HepG2 (cell line): Measurements from ENCODE around the gene CLDN3. TPM values are rescaled to one million over a fixed set of nuclear protein-coding genes. Genes with fewer than 3 reads are reported as not detected.

ENCODE experiments used
- ARID3A ChIP-seq: IDR thresholded peaks from 2 replicates; pipeline ENCODE4 v1.6.1; 2012; ENCODE audit warnings: low read depth, low read length, improper control_type of control experiment
- ARID4A ChIP-seq: sonication (generic); formaldehyde crosslinking; IDR thresholded peaks from 2 replicates; pipeline ENCODE4 v1.5.0; 2020; ENCODE audit warnings: mild to moderate bottlenecking, missing genetic modification reagents, borderline replicate concordance
- ASH2L ChIP-seq: fragments of 300-600, 200-600 bp; sonication (generic); IDR thresholded peaks from 2 replicates; pipeline ENCODE4 v1.7.0; 2017; ENCODE audit warnings: low read depth, mild to moderate bottlenecking, moderate library complexity, mixed read lengths, low read length; ENCODE audit not compliant: insufficient read length
- CBX1 ChIP-seq: IDR thresholded peaks from one replicate; pipeline ENCODE4 v1.6.1; 2016; ENCODE audit warnings: antibody characterized with exemption, low read depth
- E2F2 ChIP-seq: sonication (generic); formaldehyde crosslinking; IDR thresholded peaks from 2 replicates; pipeline ENCODE4 v1.4.0; 2020; ENCODE audit warnings: missing genetic modification reagents, borderline replicate concordance
- FOXJ3 ChIP-seq: sonication (generic); formaldehyde crosslinking; IDR thresholded peaks from 2 replicates; pipeline ENCODE4 v1.4.0; 2020; ENCODE audit warnings: missing genetic modification reagents, mild to moderate bottlenecking, borderline replicate concordance
- KDM1A ChIP-seq: IDR thresholded peaks from 2 replicates; pipeline ENCODE4 v1.6.1; 2016; ENCODE audit warnings: missing compliant biosample characterization
- ZFP90 ChIP-seq: sonication (generic); formaldehyde crosslinking; IDR thresholded peaks from 2 replicates; pipeline ENCODE4 v1.8.0; 2022; ENCODE audit warnings: missing genetic modification reagents, mild to moderate bottlenecking, inconsistent platforms, borderline replicate concordance
- ZNF205 ChIP-seq: IDR thresholded peaks from 2 replicates; pipeline ENCODE4 v1.6.1; 2018; ENCODE audit warnings: missing biosample characterization, missing genetic modification reagents
- ZNF598 ChIP-seq: sonication (generic); formaldehyde crosslinking; IDR thresholded peaks from 2 replicates; pipeline ENCODE4 v1.5.1; 2020; ENCODE audit warnings: mild to moderate bottlenecking, missing genetic modification reagents, borderline replicate concordance
- ZNF609 ChIP-seq: sonication (generic); formaldehyde crosslinking; IDR thresholded peaks from 2 replicates; pipeline ENCODE4 v1.4.0; 2020; ENCODE audit warnings: mild to moderate bottlenecking, missing genetic modification reagents, borderline replicate concordance
- ZNF749 ChIP-seq: sonication (generic); formaldehyde crosslinking; IDR thresholded peaks from 2 replicates; pipeline ENCODE4 v1.8.0; 2022; ENCODE audit warnings: mild to moderate bottlenecking, missing genetic modification reagents, moderate library complexity, borderline replicate concordance
- ZNF883 ChIP-seq: sonication (generic); formaldehyde crosslinking; IDR thresholded peaks from 2 replicates; pipeline ENCODE4 v1.5.1; 2020; ENCODE audit warnings: mild to moderate bottlenecking, missing genetic modification reagents; ENCODE audit errors: not compliant biosample characterization
- polyA plus RNA-seq, 8 experiments: library from polyadenylated mRNA; depleted of rRNA in 3 of 8; stranded (reverse) in 7 of 8; unstranded in 1 of 8; fragments of >200 nt; fragmentation: Illumina TruSeq in 4 of 8; extraction: Trizol in 4 of 8; gene quantifications; 2 replicates each; pipeline versions ENCODE4 v1.2.1 to v1.2.3, GENCODE V29; 2011 to 2016; ENCODE audit warnings: low read depth in 4 of 8, missing spikeins in 1 of 8, mixed read lengths in 1 of 8; ENCODE audit not compliant: insufficient read depth in 1 of 8
- total RNA-seq, 5 experiments: library from RNA; depleted of rRNA; stranded (reverse); fragments of >200 nt; fragmentation: Illumina TruSeq; extraction: Trizol; gene quantifications; 2 replicates each; pipeline ENCODE4 v1.2.3, GENCODE V29; 2016; ENCODE audit warnings: low read depth in 1 of 5

The CLDN3 gene
- total and polyA plus RNA-seq, 2 of the 13 experiments (the other 11 are each of a cell fraction or from before 2014, with no cell fraction given), result 0.31 to 0.51 TPM

- TF ChIP-seq ZFP90 (CRISPR knock-in tag), result no peak
- TF ChIP-seq ARID3A, result no peak
- TF ChIP-seq ZNF205 (CRISPR knock-in tag), result no peak
- TF ChIP-seq ZNF609, result no peak
- TF ChIP-seq ARID4A (CRISPR knock-in tag), result peak; percentile 54; the same call in 1 of the 2 replicates
- no peak for TF ChIP-seq ZNF749 (CRISPR knock-in tag)
- TF ChIP-seq KDM1A (CRISPR knock-in tag), result peak; percentile 22; the same call in 1 of the 2 replicates
- peak; percentile 44 for TF ChIP-seq ASH2L
- no peak for TF ChIP-seq E2F2 (CRISPR knock-in tag)
- TF ChIP-seq ZNF598 (CRISPR knock-in tag), result no peak; the same call in 1 of the 2 replicates
- peak; percentile 73; the same call in 1 of the 2 replicates for TF ChIP-seq FOXJ3 (CRISPR knock-in tag)
- TF ChIP-seq ZNF883 (CRISPR knock-in tag), result no peak
- TF ChIP-seq CBX1, result no peak
Observed at GRCh38 chr7:73742753-73743641, 27.1 kb downstream of the CLDN3 start (continued).
